ENCODE results near the gene B4GALNT2. TPM values are rescaled to one million over a fixed set of nuclear protein-coding genes. Genes with fewer than 3 reads are reported as not detected.
A peak's percentile ranks its signal among the peaks of the same experiment; 100 is the strongest.

Gene B4GALNT2
- total and polyA plus RNA-seq, 2 of the 13 experiments (the other 11 are each of a cell fraction or from before 2014, with no cell fraction given), result not detected

DNA sequence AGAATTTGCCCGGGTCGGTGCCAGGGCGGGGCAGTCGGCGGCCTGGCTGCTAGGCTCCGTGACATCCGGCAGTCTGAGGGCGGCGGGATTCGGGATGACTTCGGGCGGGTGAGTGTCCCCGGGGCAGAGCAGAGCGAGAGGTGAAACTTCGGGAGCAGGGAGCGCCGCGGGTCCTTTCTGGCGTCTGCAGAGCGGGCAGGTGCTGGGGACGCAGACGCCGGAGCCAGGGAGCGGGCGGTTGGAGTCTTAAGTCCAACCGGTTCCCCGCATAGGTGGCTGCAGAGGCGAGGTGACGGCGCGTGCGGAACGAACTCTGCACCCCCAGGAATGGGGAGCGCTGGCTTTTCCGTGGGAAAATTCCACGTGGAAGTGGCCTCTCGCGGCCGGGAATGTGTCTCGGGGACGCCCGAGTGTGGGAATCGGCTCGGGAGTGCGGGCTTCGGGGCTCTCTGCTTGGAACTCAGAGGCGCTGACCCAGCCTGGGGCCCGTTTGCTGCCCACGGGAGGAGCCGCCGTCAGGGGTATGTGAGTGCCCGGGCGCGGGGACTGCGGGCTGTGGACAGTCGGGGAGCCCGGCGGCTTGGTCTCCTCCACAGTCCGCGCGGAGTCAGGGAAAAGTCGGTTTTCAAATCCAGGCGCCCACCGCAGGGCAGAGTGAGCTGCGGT, at the start of gene B4GALNT2 (continued):
- TF ChIP-seq ZHX1 (CRISPR knock-in tag; IDR thresholded peaks at IDR 0.05; ENCODE audit: low read depth) (no peak), RXRB (CRISPR knock-in tag; IDR thresholded peaks at IDR 0.05; ENCODE audit: borderline replicate concordance) (no peak), MATR3 (CRISPR knock-in tag; IDR thresholded peaks at IDR 0.05) (no peak), SATB2 (CRISPR knock-in tag; IDR thresholded peaks at IDR 0.05) (0 out of 2 replicates have a peak, but pooled peaks have one; percentile 49), CBX2 (IDR thresholded peaks at IDR 0.05; ENCODE audit: low read depth, low read length) (no peak), CBX2 (CRISPR knock-in tag; IDR thresholded peaks at IDR 0.05; ENCODE audit: low read depth) (no peak), ZBTB42 (CRISPR knock-in tag; IDR thresholded peaks at IDR 0.05) (no peak), ZNF501 (CRISPR knock-in tag; IDR thresholded peaks at IDR 0.05) (no peak), EED (CRISPR knock-in tag; IDR thresholded peaks at IDR 0.05) (no peak), SP4 (CRISPR knock-in tag; IDR thresholded peaks at IDR 0.05) (0 out of 2 replicates have a peak, but pooled peaks have one; percentile 17), HOXA5 (CRISPR knock-in tag; IDR thresholded peaks at IDR 0.05) (0 out of 2 replicates have a peak, but pooled peaks have one; percentile 14)
- TF ChIP-seq, protein P1, sequence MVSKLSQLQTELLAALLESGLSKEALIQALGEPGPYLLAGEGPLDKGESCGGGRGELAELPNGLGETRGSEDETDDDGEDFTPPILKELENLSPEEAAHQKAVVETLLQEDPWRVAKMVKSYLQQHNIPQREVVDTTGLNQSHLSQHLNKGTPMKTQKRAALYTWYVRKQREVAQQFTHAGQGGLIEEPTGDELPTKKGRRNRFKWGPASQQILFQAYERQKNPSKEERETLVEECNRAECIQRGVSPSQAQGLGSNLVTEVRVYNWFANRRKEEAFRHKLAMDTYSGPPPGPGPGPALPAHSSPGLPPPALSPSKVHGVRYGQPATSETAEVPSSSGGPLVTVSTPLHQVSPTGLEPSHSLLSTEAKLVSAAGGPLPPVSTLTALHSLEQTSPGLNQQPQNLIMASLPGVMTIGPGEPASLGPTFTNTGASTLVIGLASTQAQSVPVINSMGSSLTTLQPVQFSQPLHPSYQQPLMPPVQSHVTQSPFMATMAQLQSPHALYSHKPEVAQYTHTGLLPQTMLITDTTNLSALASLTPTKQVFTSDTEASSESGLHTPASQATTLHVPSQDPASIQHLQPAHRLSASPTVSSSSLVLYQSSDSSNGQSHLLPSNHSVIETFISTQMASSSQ (IDR thresholded peaks at IDR 0.05; ENCODE audit: low read depth), result no peak
- TF ChIP-seq, protein P1 (CRISPR knock-in tag; IDR thresholded peaks at IDR 0.05; ENCODE audit: borderline replicate concordance), result no peak
- TF ChIP-seq, protein P2, sequence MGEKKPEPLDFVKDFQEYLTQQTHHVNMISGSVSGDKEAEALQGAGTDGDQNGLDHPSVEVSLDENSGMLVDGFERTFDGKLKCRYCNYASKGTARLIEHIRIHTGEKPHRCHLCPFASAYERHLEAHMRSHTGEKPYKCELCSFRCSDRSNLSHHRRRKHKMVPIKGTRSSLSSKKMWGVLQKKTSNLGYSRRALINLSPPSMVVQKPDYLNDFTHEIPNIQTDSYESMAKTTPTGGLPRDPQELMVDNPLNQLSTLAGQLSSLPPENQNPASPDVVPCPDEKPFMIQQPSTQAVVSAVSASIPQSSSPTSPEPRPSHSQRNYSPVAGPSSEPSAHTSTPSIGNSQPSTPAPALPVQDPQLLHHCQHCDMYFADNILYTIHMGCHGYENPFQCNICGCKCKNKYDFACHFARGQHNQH (CRISPR knock-in tag; IDR thresholded peaks at IDR 0.05), result peak; percentile 48; the same call in 1 of the 2 replicates
- TF ChIP-seq, protein P3, sequence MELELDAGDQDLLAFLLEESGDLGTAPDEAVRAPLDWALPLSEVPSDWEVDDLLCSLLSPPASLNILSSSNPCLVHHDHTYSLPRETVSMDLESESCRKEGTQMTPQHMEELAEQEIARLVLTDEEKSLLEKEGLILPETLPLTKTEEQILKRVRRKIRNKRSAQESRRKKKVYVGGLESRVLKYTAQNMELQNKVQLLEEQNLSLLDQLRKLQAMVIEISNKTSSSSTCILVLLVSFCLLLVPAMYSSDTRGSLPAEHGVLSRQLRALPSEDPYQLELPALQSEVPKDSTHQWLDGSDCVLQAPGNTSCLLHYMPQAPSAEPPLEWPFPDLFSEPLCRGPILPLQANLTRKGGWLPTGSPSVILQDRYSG (CRISPR knock-in tag; IDR thresholded peaks at IDR 0.05), result no peak
